ENCODE data around the gene PDK1. TPM values are rescaled to one million over a fixed set of nuclear protein-coding genes. Genes with fewer than 3 reads are reported as not detected.
A peak's percentile ranks its signal among the peaks of the same experiment; 100 is the strongest.

The PDK1 gene
- 11.7 TPM for total RNA-seq (2021; ENCODE audit: unreplicated experiment)
- 6.6 TPM for polyA plus RNA-seq (2012; ENCODE audit: insufficient read length)
- Bru-seq, nascent RNA = percentile 74 among the genes with signal in this experiment
- percentile 66 among the genes with signal in this experiment for BruChase-seq, experiment 1, labeled RNA remaining after a 2-hour chase
- percentile 65 among the genes with signal in this experiment for BruChase-seq, experiment 2, labeled RNA remaining after a 6-hour chase
- long read RNA-seq, full-length matches to known transcripts = 5 of 9 reads
- long read RNA-seq, partial matches to known transcripts = 0 of 9 reads
- long read RNA-seq, other reads (novel, unspliced or antisense) = 4 of 9 reads

DNA sequence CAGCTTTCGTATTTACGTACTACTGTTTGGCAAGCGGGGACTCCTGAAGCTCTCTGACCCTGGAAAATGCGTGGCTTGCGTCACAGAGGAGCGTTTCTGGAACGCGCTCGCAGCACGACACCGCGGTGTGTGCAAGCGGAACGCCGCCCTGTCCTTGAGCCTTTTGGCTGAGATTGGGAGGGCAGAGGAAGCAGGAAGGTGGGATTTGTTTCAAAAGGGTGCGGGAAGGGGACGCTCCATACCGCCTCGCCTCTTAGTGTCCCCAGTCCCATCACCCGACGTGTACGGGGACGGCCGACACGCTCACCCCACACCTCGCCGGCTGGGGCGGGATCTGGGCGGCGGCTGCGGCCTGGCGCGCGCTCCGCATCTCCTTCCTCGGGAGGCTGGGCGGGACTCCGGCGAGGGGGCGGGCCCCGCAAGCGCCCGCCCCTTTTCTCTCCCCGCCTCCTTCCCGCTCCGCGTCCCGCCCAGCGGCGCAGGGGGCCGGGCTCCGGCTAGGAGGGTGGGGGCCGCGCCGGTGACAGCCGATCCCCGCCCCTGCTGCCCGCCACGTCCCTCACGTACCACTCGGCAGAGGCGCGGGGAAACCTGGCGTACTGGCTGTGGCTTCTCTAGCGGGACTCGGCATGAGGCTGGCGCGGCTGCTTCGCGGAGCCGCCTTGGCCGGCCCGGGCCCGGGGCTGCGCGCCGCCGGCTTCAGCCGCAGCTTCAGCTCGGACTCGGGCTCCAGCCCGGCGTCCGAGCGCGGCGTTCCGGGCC is at the start of gene PDK1:
PDK1 (plus strand) TSS at position 569 of the 762 bp plus-strand sequence; CDS start at position 630, 61 bp downstream.
- Histone ChIP-seq H3K4me3 (ENCODE audit: low read depth in 2 of 2, low read length in 2 of 2) (peak within 1 kb of the TSS; percentile 85 to 91), H3K27ac (ENCODE audit: low read length) (peak within 1 kb of the TSS; percentile 87), H3K4me1 (ENCODE audit: control insufficient read depth, insufficient read depth, low read length) (peaks cover 23% of the 10 kb centered on the region), H3K27me3 (ENCODE audit: control insufficient read depth, insufficient read depth, low read length) (no peaks in the 10 kb centered on the region), H3K36me3 (ENCODE audit: control insufficient read depth, insufficient read depth, low read length) (no peaks in the 10 kb centered on the region; the same call in 1 of the 2 replicates), H3K9me3 (ENCODE audit: control insufficient read depth, insufficient read depth, low read depth, low read length) (no peaks in the 10 kb centered on the region)
- ATAC-seq (peak; percentile 96), DNase-seq (ENCODE audit: low read depth, low spot score) (peak; percentile 47)
- intact Hi-C loops (cut with micrococcal nuclease; ENCODE audit: unreplicated experiment) = no loop called here
- POLR2A ChIA-PET = interaction anchor here (0.6 kb wide), 1 partner anchor 525 kb away, joined by 4 read pairs; no protein-coding TSS in a partner anchor
- no peak for TF ChIP-seq TCF7L2 (IDR thresholded peaks at IDR 0.05; ENCODE audit: low read depth, low read length)
- peak; percentile 90 for TF ChIP-seq POLR2AphosphoS5 (IDR thresholded peaks at IDR 0.05; ENCODE audit: low read depth, low read length)
- peak; percentile 86; the same call in 1 of the 2 replicates for TF ChIP-seq SIN3A (IDR thresholded peaks at IDR 0.05; ENCODE audit: borderline replicate concordance, insufficient read depth, low read depth, low read length)
- in situ Hi-C loops (cut with HindIII; ENCODE audit: low pct_unique_long_range_greater_than_20kb, low sequenced_read_pairs) = no loop called here
- CTCF ChIA-PET = no interaction called here
- no TSS peak for BruUV-seq (replicated peaks)

- Histone ChIP-seq H3K27ac (ENCODE audit: low read length) (no peak overlapping the region), H3K4me3 (ENCODE audit: low read depth in 2 of 2, low read length in 2 of 2) (no peak overlapping the region), H3K9me3 (ENCODE audit: control insufficient read depth, insufficient read depth, low read depth, low read length) (no peaks in the 10 kb centered on the region; the same call in 1 of the 2 replicates), H3K4me1 (ENCODE audit: control insufficient read depth, insufficient read depth, low read length) (no peaks in the 10 kb centered on the region), H3K27me3 (ENCODE audit: control insufficient read depth, insufficient read depth, low read length) (no peaks in the 10 kb centered on the region), H3K36me3 (ENCODE audit: control insufficient read depth, insufficient read depth, low read length) (peaks cover 5% of the 10 kb centered on the region; the same call in 1 of the 2 replicates)
- ChIA-PET CTCF (no interaction called here), POLR2A (no interaction called here)
- ATAC-seq (no peak), DNase-seq (ENCODE audit: low read depth, low spot score) (no peak)
- in situ Hi-C loops (cut with HindIII; ENCODE audit: low pct_unique_long_range_greater_than_20kb, low sequenced_read_pairs) (no loop called here), intact Hi-C loops (cut with micrococcal nuclease; ENCODE audit: unreplicated experiment) (no loop called here)
- TF ChIP-seq REST (IDR thresholded peaks at IDR 0.05; ENCODE audit: insufficient read depth in 1 of 2, low read depth in 2 of 2, low read length in 1 of 2) (no peak), SIN3A (IDR thresholded peaks at IDR 0.05; ENCODE audit: borderline replicate concordance, insufficient read depth, low read depth, low read length) (no peak), POLR2AphosphoS5 (IDR thresholded peaks at IDR 0.05; ENCODE audit: low read depth, low read length) (no peak), TCF7L2 (IDR thresholded peaks at IDR 0.05; ENCODE audit: low read depth, low read length) (no peak)
- no TSS peak for BruUV-seq (replicated peaks)
These were observed 48.7 kb upstream of the PDK1 start for GRCh38 chr2:172507199-172507598.

DNA sequence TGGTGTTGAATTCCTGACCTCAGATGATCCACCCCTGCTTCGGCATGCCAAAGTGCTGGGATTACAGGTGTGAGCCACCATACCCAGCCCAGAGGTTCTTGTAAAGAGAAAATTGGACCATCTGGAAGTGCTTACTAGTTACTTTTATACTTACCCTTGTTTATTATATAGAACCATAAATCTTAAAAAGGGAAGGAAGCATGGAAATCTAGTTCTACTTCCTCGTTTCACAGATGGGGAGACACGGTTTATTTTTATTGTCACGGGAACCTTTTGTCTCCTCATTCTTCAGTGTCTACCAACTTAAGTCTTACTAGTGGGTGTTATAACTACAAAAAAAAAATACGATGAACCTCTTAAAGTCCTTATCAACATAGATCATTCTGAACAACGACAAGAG is 45.8 kb upstream of the PDK1 start:
- BruUV-seq (replicated peaks) = no TSS peak
- no peak for ATAC-seq
- no peak overlapping the region for H3K4me3 ChIP-seq (ENCODE audit: low read depth in 2 of 2, low read length in 2 of 2)
- H3K36me3 ChIP-seq (ENCODE audit: control insufficient read depth, insufficient read depth, low read length) = no peaks in the 10 kb centered on the region
- no peaks in the 10 kb centered on the region for H3K27me3 ChIP-seq (ENCODE audit: control insufficient read depth, insufficient read depth, low read length)
- intact Hi-C loops (cut with micrococcal nuclease; ENCODE audit: unreplicated experiment) (no loop called here), in situ Hi-C loops (cut with HindIII; ENCODE audit: low pct_unique_long_range_greater_than_20kb, low sequenced_read_pairs) (no loop called here)
- TF ChIP-seq TCF7L2 (IDR thresholded peaks at IDR 0.05; ENCODE audit: low read depth, low read length) (no peak), POLR2AphosphoS5 (IDR thresholded peaks at IDR 0.05; ENCODE audit: low read depth, low read length) (no peak), REST (IDR thresholded peaks at IDR 0.05; ENCODE audit: insufficient read depth in 1 of 2, low read depth in 2 of 2, low read length in 1 of 2) (no peak), SIN3A (IDR thresholded peaks at IDR 0.05; ENCODE audit: borderline replicate concordance, insufficient read depth, low read depth, low read length) (no peak)
- TF ChIP-seq, protein P1, sequence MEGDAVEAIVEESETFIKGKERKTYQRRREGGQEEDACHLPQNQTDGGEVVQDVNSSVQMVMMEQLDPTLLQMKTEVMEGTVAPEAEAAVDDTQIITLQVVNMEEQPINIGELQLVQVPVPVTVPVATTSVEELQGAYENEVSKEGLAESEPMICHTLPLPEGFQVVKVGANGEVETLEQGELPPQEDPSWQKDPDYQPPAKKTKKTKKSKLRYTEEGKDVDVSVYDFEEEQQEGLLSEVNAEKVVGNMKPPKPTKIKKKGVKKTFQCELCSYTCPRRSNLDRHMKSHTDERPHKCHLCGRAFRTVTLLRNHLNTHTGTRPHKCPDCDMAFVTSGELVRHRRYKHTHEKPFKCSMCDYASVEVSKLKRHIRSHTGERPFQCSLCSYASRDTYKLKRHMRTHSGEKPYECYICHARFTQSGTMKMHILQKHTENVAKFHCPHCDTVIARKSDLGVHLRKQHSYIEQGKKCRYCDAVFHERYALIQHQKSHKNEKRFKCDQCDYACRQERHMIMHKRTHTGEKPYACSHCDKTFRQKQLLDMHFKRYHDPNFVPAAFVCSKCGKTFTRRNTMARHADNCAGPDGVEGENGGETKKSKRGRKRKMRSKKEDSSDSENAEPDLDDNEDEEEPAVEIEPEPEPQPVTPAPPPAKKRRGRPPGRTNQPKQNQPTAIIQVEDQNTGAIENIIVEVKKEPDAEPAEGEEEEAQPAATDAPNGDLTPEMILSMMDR (IDR thresholded peaks at IDR 0.05) = no peak
- no peaks in the 10 kb centered on the region for H3K4me1 ChIP-seq (ENCODE audit: control insufficient read depth, insufficient read depth, low read length)
- CTCF ChIA-PET = no interaction called here
- H3K9me3 ChIP-seq (ENCODE audit: control insufficient read depth, insufficient read depth, low read depth, low read length) = no peaks in the 10 kb centered on the region; the same call in 1 of the 2 replicates
- H3K27ac ChIP-seq (ENCODE audit: low read length) = no peak overlapping the region
- no peak for DNase-seq (ENCODE audit: low read depth, low spot score)
- POLR2A ChIA-PET = no interaction called here
